ENCODE data around the gene RGSL1. TPM values are rescaled to one million over a fixed set of nuclear protein-coding genes. Genes with fewer than 3 reads are reported as not detected.
A peak's percentile ranks its signal among the peaks of the same experiment; 100 is the strongest.

RGSL1 gene
- total RNA-seq, 1 donor, result not detected

GRCh38 chr1:182574156-182574555 lies 124.2 kb downstream of the RGSL1 start:
- TF ChIP-seq CTCF (IDR thresholded peaks at IDR 0.05; ENCODE audit: insufficient read depth, low read length), result no peak
- no peak overlapping the region for H3K4me3 ChIP-seq (ENCODE audit: low read depth, low read length)
- no peak for DNase-seq (ENCODE audit: low read depth)

DNA sequence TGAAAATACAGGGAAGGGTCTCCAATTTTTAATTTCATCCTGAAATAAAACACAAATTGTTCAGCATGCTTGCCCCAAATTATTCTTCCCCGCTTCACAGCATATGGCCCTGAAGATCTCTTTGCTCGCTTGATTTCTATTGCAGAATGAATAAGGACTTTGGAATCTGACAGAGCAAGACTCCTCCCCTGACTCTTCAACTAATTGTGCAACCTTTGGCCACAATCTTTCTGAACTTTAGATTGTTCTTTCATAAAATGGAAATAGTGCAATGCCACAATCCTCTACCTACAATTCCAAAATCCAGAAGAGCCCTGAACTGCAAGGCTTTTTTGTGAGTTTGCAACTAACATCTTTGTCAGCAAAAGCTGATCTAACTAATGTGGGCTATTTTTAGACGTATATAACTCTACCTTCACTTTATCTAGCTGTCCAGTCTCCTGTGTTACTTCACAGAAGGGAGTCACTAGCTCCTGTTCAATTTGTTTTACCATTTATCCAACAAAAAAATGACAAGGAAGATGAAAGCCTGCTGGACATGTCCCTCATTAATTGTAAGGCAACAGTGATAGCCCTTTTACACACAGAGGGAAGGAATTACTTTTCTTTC lies 125.7 kb downstream of the RGSL1 start:
- no peak for TF ChIP-seq CTCF (IDR thresholded peaks at IDR 0.05; ENCODE audit: insufficient read depth, low read length)
- H3K4me3 ChIP-seq (ENCODE audit: low read depth, low read length), result no peak overlapping the region
- peak; percentile 83 for DNase-seq (ENCODE audit: low read depth)

DNA sequence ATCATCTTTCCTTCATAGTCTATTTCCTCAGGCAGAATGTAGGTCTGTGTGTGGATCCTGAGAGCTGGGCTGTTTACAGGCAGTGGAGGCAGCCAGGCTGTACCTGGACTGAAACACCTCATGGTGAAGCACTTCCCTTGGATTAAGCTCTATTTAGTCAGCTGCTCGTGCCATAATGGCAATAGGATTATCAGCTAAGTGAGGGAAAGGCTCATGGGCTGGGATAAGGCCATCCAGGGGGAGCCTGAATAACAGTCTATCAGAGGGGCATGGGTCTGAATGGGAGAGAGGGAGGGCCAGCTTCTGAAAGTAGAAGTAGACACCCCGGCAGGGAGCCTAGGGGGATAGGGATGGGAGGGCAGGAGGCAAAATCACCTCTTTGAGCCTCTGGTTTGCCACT lies 130.8 kb downstream of the RGSL1 start:
- DNase-seq (ENCODE audit: low read depth), result no peak
- no peak overlapping the region for H3K4me3 ChIP-seq (ENCODE audit: low read depth, low read length)
- no peak for TF ChIP-seq CTCF (IDR thresholded peaks at IDR 0.05; ENCODE audit: insufficient read depth, low read length)

DNA sequence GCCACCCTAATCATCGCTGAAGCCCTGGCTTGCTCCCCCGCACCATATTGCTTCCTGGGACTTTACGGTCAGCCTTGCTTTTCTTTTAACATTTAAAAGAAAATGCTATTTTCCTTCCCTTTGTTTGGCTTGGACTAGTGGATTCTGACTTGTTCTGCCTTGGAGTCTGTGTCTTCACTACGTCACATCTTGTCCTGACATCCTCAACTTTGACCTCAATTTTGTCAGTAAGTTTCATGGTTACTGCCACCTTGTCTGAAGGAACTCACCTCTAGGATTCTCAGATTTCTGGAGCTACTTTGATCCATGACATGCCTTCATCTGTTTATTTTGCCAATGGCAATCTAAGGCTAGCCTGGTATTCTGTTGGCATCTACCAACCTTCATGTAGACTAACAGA lies 134.8 kb downstream of the RGSL1 start:
- no peak overlapping the region for H3K4me3 ChIP-seq (ENCODE audit: low read depth, low read length)
- TF ChIP-seq CTCF (IDR thresholded peaks at IDR 0.05; ENCODE audit: insufficient read depth, low read length), result no peak

GRCh38 chr1:182586380-182586779 lies 136.4 kb downstream of the RGSL1 start:
- no peak overlapping the region for H3K4me3 ChIP-seq (ENCODE audit: low read depth, low read length)
- DNase-seq (ENCODE audit: low read depth), result no peak
- TF ChIP-seq CTCF (IDR thresholded peaks at IDR 0.05; ENCODE audit: insufficient read depth, low read length), result no peak

More for the DNA sequence above, 134.8 kb downstream of the RGSL1 start:
- no peak for DNase-seq (ENCODE audit: low read depth)

DNA sequence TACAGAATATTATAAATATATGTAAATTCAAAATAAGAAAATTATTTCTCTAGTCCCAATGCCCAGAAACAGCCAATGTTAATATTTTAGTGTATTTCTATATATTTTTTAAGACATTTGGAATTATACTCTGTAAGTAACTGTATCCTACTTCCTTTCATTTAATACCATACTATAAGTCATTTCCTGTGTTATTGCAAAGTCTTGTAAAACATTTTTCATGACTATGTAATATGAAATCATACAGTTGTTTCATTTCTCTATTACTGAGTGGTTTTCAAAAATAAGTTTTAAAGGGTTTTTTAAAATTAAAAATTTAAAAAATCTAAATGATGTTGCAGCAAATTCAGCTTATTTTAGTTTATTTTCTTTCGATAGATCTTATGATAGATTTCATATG lies 137.1 kb downstream of the RGSL1 start:
- no peak overlapping the region for H3K4me3 ChIP-seq (ENCODE audit: low read depth, low read length)
- no peak for TF ChIP-seq CTCF (IDR thresholded peaks at IDR 0.05; ENCODE audit: insufficient read depth, low read length)
- no peak for DNase-seq (ENCODE audit: low read depth)
